Right lobe of liver (tissue), 4 donors: ENCODE results near the gene PPP4R3A.

Experiments
- POLR2A ChIP-seq: fragments of 450-650 bp; IDR thresholded peaks from one replicate; pipeline ENCODE4 v1.6.1; 2017; ENCODE audit warnings: antibody characterized with exemption, mild to moderate bottlenecking
- TF ChIP-seq, protein P1 (sequence below), 4 donors: fragments of 200-600 bp in 3 of 4; fragments of 450-650 bp in 1 of 4; IDR thresholded peaks; one replicate each; pipeline versions ENCODE4 v1.5.1 to v1.8.0; 2016 to 2022; ENCODE audit warnings: antibody characterized with exemption in 4 of 4, mild to moderate bottlenecking in 2 of 4
- donor health status: DM: no; HTN: no; CAD: no.
- donor health status: DM: no; HTN: no; CAD: no.
- donor health status: DM: no; HTN: yes; CAD: no.

DNA sequence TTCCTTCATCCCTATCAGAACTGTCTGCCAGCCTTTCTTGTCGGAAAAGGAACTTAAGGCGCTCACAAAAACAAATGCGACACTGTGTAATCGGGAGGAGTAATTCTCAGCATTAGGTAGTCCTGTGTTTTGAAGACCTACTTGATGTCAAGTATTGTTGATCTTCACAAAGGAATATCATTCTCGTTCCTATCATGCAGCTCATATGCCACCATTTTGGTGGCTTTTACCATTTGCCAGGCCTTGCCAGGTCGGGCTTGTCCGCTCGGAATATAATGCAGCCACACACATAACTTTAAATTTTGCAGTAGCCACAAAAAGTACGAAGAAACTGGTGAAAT is 903 bp upstream of the PPP4R3A start:
- TF ChIP-seq, protein P1, sequence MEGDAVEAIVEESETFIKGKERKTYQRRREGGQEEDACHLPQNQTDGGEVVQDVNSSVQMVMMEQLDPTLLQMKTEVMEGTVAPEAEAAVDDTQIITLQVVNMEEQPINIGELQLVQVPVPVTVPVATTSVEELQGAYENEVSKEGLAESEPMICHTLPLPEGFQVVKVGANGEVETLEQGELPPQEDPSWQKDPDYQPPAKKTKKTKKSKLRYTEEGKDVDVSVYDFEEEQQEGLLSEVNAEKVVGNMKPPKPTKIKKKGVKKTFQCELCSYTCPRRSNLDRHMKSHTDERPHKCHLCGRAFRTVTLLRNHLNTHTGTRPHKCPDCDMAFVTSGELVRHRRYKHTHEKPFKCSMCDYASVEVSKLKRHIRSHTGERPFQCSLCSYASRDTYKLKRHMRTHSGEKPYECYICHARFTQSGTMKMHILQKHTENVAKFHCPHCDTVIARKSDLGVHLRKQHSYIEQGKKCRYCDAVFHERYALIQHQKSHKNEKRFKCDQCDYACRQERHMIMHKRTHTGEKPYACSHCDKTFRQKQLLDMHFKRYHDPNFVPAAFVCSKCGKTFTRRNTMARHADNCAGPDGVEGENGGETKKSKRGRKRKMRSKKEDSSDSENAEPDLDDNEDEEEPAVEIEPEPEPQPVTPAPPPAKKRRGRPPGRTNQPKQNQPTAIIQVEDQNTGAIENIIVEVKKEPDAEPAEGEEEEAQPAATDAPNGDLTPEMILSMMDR (IDR thresholded peaks at IDR 0.05), result no peak
- no peak for TF ChIP-seq POLR2A
